ENCODE measurements around the gene PTGES2. TPM values are rescaled to one million over a fixed set of nuclear protein-coding genes. Genes with fewer than 3 reads are reported as not detected.

PTGES2 gene
- total and polyA plus RNA-seq, 2 donors from 2014 or later, result 64.1 to 117 TPM

DNA sequence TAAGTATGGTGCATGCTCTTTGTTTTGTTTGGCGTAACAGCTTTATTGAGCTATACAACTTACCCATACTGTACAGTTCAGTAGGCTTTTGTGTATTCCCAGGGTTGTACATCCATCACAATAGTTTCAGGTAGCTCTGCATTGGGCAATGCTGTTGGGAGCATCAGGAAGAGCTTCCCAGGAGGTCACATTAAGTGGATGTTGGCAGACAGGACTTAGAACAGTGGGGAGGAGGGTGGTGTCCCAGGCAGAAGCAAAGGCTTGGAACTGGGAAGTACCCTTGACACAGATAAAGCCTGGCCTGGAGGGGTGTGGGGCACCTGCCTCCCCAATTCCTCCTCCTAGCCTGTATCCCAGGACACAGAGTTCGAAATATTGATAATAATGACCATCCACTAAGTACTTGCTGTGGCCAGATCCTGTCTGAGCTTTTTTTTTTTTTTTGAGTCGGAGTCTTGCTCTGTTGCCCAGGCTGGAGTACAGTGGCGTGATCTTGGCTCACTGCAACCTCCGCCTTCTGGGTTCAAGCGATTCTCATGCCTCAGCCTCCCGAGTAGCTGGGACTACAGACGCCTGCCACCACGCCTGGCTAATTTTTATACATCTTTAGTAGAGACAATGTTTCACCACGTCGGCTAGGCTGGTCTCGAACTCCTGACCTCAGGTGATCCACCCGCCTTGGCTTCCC is 33.8 kb upstream of the PTGES2 start:
- Histone ChIP-seq H3K36me3 (ENCODE audit: control insufficient read depth in 2 of 3, insufficient read depth in 3 of 3, low read length in 3 of 3) (peaks cover 0 to 10% (median 3%) of the 10 kb centered on the region in 3 donors), H3K27me3 (ENCODE audit: control insufficient read depth, insufficient read depth, low read length) (no peaks in the 10 kb centered on the region), H3K4me1 (ENCODE audit: control insufficient read depth in 2 of 3, insufficient read depth in 2 of 3, low read depth in 1 of 3, low read length in 3 of 3) (peaks cover 0 to 9% (median 0%) of the 10 kb centered on the region in 3 donors), H3K4me3 (ENCODE audit: low read length in 3 of 3) (peak overlapping the region in 2 of 3 donors; percentile 68 to 88), H3K9ac (ENCODE audit: low read length in 3 of 3) (no peak overlapping the region), H3K27ac (ENCODE audit: low read depth in 2 of 2, low read length in 2 of 2) (no peak overlapping the region), H3K9me3 (ENCODE audit: control insufficient read depth in 2 of 3, insufficient read depth in 1 of 3, low read length in 3 of 3) (no peaks in the 10 kb centered on the region)
- TF ChIP-seq, protein P1, sequence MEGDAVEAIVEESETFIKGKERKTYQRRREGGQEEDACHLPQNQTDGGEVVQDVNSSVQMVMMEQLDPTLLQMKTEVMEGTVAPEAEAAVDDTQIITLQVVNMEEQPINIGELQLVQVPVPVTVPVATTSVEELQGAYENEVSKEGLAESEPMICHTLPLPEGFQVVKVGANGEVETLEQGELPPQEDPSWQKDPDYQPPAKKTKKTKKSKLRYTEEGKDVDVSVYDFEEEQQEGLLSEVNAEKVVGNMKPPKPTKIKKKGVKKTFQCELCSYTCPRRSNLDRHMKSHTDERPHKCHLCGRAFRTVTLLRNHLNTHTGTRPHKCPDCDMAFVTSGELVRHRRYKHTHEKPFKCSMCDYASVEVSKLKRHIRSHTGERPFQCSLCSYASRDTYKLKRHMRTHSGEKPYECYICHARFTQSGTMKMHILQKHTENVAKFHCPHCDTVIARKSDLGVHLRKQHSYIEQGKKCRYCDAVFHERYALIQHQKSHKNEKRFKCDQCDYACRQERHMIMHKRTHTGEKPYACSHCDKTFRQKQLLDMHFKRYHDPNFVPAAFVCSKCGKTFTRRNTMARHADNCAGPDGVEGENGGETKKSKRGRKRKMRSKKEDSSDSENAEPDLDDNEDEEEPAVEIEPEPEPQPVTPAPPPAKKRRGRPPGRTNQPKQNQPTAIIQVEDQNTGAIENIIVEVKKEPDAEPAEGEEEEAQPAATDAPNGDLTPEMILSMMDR (IDR thresholded peaks at IDR 0.05; ENCODE audit: borderline replicate concordance, extremely low read depth, insufficient read depth), result no peak
- intact Hi-C loops (cut with DNase I), result no loop called here
- DNase-seq (no peak), FAIRE-seq (no peak)

DNA sequence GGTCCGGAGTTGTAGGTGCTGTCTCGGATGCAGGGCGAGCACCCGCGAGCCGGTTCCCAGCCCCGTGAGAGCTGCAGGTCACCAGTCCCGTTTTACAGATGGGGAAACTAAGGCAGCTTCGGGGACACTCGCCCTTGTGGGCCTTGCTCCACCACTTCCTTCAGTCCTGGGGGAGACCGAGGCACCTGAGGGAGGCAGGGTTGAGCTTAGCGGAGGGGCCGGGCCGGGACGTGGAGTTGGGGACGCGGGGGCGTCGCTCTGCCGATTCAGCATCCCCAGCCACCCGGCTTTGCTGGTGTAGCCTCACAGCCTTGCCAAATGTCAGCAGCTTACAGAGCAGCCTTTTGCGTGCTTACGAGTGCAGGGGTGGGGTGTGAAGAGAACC is 33.1 kb upstream of the PTGES2 start:
- peak in 1 of 5 donors; percentile 32 for DNase-seq
- FAIRE-seq, result no peak

DNA sequence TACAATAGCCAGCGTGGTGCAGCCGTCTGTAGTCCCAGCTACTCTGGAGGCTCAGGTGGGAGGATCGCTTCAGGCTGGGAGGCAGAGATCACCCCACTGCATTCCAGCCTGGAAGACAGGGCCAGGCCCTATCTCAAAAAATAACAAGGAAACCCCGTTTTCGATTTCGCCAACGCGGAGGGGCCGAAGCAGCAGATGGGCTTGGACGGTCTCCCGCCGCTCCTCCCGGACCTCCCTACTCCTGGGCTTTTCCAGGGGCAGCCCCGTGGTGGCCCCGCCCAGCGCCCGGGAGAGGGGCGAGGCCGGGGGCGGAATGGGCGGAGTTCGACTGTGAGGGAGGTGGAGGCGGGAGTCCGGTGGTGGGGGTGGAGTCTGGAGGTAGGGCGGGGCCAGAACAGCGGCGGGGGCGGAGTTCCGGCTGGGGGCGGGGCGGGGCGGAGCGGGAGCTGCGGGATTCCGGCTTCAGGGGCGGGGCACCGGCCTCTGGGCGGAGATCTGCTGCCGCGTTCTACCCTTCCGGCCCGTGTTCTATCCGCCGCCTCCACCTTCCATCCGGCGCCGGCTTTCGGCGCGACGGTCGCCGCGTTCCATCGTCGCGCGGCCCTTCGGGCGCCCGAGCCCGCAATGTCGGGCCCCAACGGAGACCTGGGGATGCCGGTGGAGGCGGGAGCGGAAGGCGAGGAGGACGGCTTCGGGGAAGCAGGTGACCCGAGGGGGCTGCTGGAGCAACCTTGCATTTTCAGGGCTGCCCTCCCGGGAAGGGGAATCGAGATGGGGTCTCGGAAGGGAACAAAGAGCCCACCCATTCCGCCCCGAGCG is 32.5 kb upstream of the PTGES2 start, which contains the start of gene BBLN:
BBLN (plus strand) TSS at position 482 of the 819 bp plus-strand sequence; CDS start at position 625, 143 bp downstream.
- Histone ChIP-seq H3K36me3 (ENCODE audit: control insufficient read depth in 2 of 3, insufficient read depth in 3 of 3, low read length in 3 of 3) (peaks cover 0 to 8% (median 3%) of the 10 kb centered on the region in 3 donors), H3K4me3 (ENCODE audit: low read length in 3 of 3) (peak within 1 kb of the TSS; percentile 68 to 88 (median 68)), H3K27ac (ENCODE audit: low read depth in 2 of 2, low read length in 2 of 2) (no peak within 1 kb of the TSS), H3K4me1 (ENCODE audit: control insufficient read depth in 2 of 3, insufficient read depth in 2 of 3, low read depth in 1 of 3, low read length in 3 of 3) (peaks cover 0 to 9% (median 0%) of the 10 kb centered on the region in 3 donors), H3K9me3 (ENCODE audit: control insufficient read depth in 2 of 3, insufficient read depth in 1 of 3, low read length in 3 of 3) (no peaks in the 10 kb centered on the region), H3K27me3 (ENCODE audit: control insufficient read depth, insufficient read depth, low read length) (no peaks in the 10 kb centered on the region), H3K9ac (ENCODE audit: low read length in 3 of 3) (peak within 1 kb of the TSS; percentile 36 to 65 (median 49))
- intact Hi-C loops (cut with DNase I), result no loop called here
- TF ChIP-seq, protein P1 (IDR thresholded peaks at IDR 0.05; ENCODE audit: borderline replicate concordance, extremely low read depth, insufficient read depth), result no peak
- FAIRE-seq (no peak), DNase-seq (peak; percentile 97 to 98 (median 98))

More for the DNA sequence above, 33.1 kb upstream of the PTGES2 start:
- no peaks in the 10 kb centered on the region for H3K27me3 ChIP-seq (ENCODE audit: control insufficient read depth, insufficient read depth, low read length)
- peaks cover 0 to 8% (median 3%) of the 10 kb centered on the region in 3 donors for H3K36me3 ChIP-seq (ENCODE audit: control insufficient read depth in 2 of 3, insufficient read depth in 3 of 3, low read length in 3 of 3)
- H3K9me3 ChIP-seq (ENCODE audit: control insufficient read depth in 2 of 3, insufficient read depth in 1 of 3, low read length in 3 of 3), result no peaks in the 10 kb centered on the region
- no peak overlapping the region for H3K27ac ChIP-seq (ENCODE audit: low read depth in 2 of 2, low read length in 2 of 2)
- H3K4me3 ChIP-seq (ENCODE audit: low read length in 3 of 3), result peak overlapping the region; percentile 68 to 88 (median 68)
- TF ChIP-seq, protein P1 (IDR thresholded peaks at IDR 0.05; ENCODE audit: borderline replicate concordance, extremely low read depth, insufficient read depth), result no peak
- H3K9ac ChIP-seq (ENCODE audit: low read length in 3 of 3), result peak overlapping the region; percentile 36 to 51 (median 49)
- intact Hi-C loops (cut with DNase I), result no loop called here
- peaks cover 0 to 9% (median 0%) of the 10 kb centered on the region in 3 donors for H3K4me1 ChIP-seq (ENCODE audit: control insufficient read depth in 2 of 3, insufficient read depth in 2 of 3, low read depth in 1 of 3, low read length in 3 of 3)
